Activated naive CD8-positive, alpha-beta T cell treated with anti-CD3 and anti-CD28 coated beads, Interleukin-2, amount 10 ng/mL, durations not matched to agents 7 days and 5 days (primary cell): Measurements from ENCODE around the gene RAB28. TPM values are rescaled to one million over a fixed set of nuclear protein-coding genes. Genes with fewer than 3 reads are reported as not detected.

Experiments used
- ATAC-seq: fragments of 150-1000 bp; cut with Tn5 transposase; one replicate; pipeline ENCODE4 v1.10.0; 2021; ENCODE audit warnings: low read depth, moderate library complexity
- POLR2A ChIA-PET: fragments of 350-600 bp; sonication (Branson Sonifier 250); formaldehyde crosslinking; loops from one replicate; lab custom pipeline; 2021; ENCODE audit warnings: antibody characterized with exemption; lab: Charles Lee
- DNase-seq: peaks from one replicate; pipeline ENCODE4 v3.0.0; 2021
- H3K27ac Mint-ChIP-seq: one replicate; pipeline ENCODE4 v1.8.0; 2022; ENCODE audit warnings: mild to moderate bottlenecking, mixed read lengths
- H3K27me3 Mint-ChIP-seq: one replicate; pipeline ENCODE4 v1.8.0; 2022; ENCODE audit warnings: mild to moderate bottlenecking, moderate library complexity, mixed read lengths
- H3K36me3 Mint-ChIP-seq: one replicate; pipeline ENCODE4 v1.8.0; 2021; ENCODE audit warnings: mild to moderate bottlenecking, mixed read lengths
- H3K4me1 Mint-ChIP-seq: one replicate; pipeline ENCODE4 v1.8.0; 2021; ENCODE audit warnings: mixed read lengths
- H3K4me3 Mint-ChIP-seq: one replicate; pipeline ENCODE4 v1.8.0; 2022; ENCODE audit warnings: mild to moderate bottlenecking, moderate library complexity, mixed read lengths
- H3K9me3 Mint-ChIP-seq: one replicate; pipeline ENCODE4 v1.8.0; 2021; ENCODE audit warnings: mixed read lengths
- total RNA-seq, 2 experiments: library from RNA; stranded (reverse); gene quantifications; one replicate each; pipeline ENCODE4 v1.2.3, GENCODE V29; 2021

RAB28 gene
- total RNA-seq, 2 experiments from 2014 or later, result 16.4 to 18.5 TPM

DNA sequence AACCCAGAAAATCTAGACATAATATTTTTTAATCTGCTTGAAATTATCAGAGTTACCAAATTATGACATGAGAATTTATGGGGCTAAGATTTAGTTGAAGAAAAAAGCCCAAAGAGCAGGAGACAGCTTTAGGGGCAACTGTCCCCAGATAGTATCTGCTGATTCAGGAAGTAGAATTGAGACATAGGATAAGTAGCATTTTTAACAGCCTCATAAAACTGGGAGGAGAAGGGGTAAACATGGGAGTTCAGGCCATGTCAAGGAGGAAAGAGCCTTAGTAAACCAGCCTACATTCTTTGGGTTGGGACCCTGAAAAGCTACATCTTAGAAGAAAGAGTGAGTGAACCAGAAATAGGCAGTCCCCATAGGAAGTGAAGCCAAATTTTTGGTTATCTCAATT lies 9.7 kb upstream of the RAB28 start:
- Mint-ChIP-seq H3K4me3 (no peak overlapping the region), H3K9me3 (no peaks in the 10 kb centered on the region), H3K36me3 (no peaks in the 10 kb centered on the region), H3K4me1 (no peaks in the 10 kb centered on the region), H3K27ac (no peak overlapping the region), H3K27me3 (peaks cover 32% of the 10 kb centered on the region)
- no peak for ATAC-seq
- POLR2A ChIA-PET, result no interaction called here
- no peak for DNase-seq

DNA sequence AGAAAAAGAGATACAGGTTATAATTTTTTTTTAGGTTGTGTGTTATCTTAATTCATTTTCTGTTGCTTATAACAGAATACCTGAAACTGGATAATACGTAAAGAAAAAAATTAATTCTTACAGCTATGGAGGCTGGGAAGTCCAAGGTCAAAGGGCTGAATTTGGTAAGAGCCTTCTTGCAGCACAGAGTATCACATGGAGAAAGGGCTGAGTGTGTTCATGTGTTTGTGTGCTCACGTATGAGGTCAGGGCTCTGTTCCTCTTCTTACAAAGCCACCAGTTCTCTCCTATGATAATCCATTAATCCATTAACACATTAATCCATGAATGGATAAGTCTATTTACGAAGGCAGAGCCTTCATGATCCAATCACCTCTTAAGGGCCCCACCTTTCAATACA lies 8.6 kb upstream of the RAB28 start:
- peaks cover 26% of the 10 kb centered on the region for H3K27me3 Mint-ChIP-seq

GRCh38 chr4:13484749-13485221 lies 645 bp upstream of the RAB28 start:
- peak; percentile 37 for ATAC-seq
- Mint-ChIP-seq H3K27me3 (peaks cover 11% of the 10 kb centered on the region), H3K4me3 (peak overlapping the region; percentile 96), H3K36me3 (peaks cover 2% of the 10 kb centered on the region), H3K27ac (peak overlapping the region; percentile 98), H3K9me3 (no peaks in the 10 kb centered on the region), H3K4me1 (peaks cover 22% of the 10 kb centered on the region)
- DNase-seq, result no peak
- POLR2A ChIA-PET, result no interaction called here

More for the DNA sequence above, 8.6 kb upstream of the RAB28 start:
- POLR2A ChIA-PET, result no interaction called here
- Mint-ChIP-seq H3K27ac (no peak overlapping the region), H3K4me1 (no peaks in the 10 kb centered on the region), H3K36me3 (no peaks in the 10 kb centered on the region), H3K9me3 (no peaks in the 10 kb centered on the region), H3K4me3 (no peak overlapping the region)
- no peak for ATAC-seq
- no peak for DNase-seq

DNA sequence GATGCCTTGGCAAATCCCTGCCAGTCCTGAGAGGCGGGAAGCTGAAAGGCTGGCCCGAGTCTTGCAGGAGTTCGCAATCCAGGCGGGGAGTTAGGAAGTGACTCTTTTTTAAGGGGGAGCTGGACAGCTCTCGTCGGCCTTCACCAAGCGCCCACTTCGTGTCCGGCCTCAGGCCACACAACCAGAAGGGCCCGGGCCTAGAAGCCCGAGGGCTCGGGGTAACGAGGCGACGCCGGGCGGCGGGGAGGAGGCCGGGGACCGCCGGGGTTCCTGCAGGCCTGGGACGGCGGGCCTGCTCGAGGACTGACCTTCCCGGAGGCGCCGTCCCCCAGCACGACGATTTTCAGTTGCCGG lies 395 bp downstream of the RAB28 start:
- POLR2A ChIA-PET, result interaction anchor here (0.7 kb wide), 1 partner anchor 60 kb away, joined by 3 read pairs; no protein-coding TSS in a partner anchor
- Mint-ChIP-seq H3K27me3 (peaks cover 8% of the 10 kb centered on the region), H3K9me3 (no peaks in the 10 kb centered on the region), H3K27ac (peak overlapping the region; percentile 98), H3K36me3 (peaks cover 2% of the 10 kb centered on the region), H3K4me3 (peak overlapping the region; percentile 96), H3K4me1 (peaks cover 22% of the 10 kb centered on the region)
- ATAC-seq (peak; percentile 25), DNase-seq (no peak)

DNA sequence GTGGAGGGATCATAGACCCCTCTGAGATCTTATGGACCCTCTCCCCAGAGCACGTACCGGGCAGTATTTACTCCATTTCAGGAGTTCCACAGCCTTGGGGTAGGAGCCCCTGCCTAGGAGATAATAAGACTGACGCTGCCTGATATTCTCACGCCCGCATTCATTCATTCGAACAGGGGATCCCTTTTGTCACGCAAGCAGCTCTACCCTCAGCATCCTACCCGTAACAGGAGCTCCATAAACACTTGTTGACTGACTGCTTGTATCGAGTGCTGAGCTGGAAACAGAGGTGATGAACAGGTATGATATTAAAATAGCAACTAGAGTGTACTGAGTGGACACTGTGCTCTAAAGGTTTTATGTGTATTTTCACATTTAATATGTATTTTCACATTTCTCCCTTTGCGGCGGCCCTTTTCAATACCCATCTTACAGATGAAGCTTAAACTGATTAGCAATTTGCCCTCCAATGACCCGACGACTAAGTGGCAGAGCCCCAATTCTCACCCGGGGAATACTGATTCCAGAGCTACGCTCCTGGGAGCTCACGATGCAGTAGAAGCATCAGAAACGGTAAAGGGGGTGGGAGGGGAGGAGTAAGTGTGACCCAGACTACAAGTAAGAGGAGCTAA lies 888 bp downstream of the RAB28 start:
- Mint-ChIP-seq H3K4me3 (peak overlapping the region; percentile 96), H3K27me3 (peaks cover 8% of the 10 kb centered on the region), H3K4me1 (peaks cover 22% of the 10 kb centered on the region), H3K27ac (peak overlapping the region; percentile 83), H3K36me3 (peaks cover 2% of the 10 kb centered on the region), H3K9me3 (no peaks in the 10 kb centered on the region)
- DNase-seq (no peak), ATAC-seq (peak; percentile 1)
- POLR2A ChIA-PET, result interaction anchor here (0.7 kb wide), 1 partner anchor 60 kb away, joined by 3 read pairs; no protein-coding TSS in a partner anchor

GRCh38 chr4:13481569-13481968 lies 2.6 kb downstream of the RAB28 start:
- Mint-ChIP-seq H3K27ac (no peak overlapping the region), H3K9me3 (no peaks in the 10 kb centered on the region), H3K4me1 (peaks cover 24% of the 10 kb centered on the region), H3K4me3 (peak overlapping the region; percentile 2), H3K27me3 (no peaks in the 10 kb centered on the region), H3K36me3 (peaks cover 4% of the 10 kb centered on the region)
- no peak for ATAC-seq
- POLR2A ChIA-PET, result no interaction called here
- no peak for DNase-seq

- no peaks in the 10 kb centered on the region for H3K9me3 Mint-ChIP-seq
- no peak overlapping the region for H3K27ac Mint-ChIP-seq
- ATAC-seq (no peak), DNase-seq (no peak)
- H3K4me1 Mint-ChIP-seq, result peaks cover 18% of the 10 kb centered on the region
- no peaks in the 10 kb centered on the region for H3K27me3 Mint-ChIP-seq
- H3K36me3 Mint-ChIP-seq, result peaks cover 4% of the 10 kb centered on the region
- POLR2A ChIA-PET, result no interaction called here
- H3K4me3 Mint-ChIP-seq, result no peak overlapping the region
Measured at GRCh38 chr4:13478707-13479106, 5.4 kb downstream of the RAB28 start.

DNA sequence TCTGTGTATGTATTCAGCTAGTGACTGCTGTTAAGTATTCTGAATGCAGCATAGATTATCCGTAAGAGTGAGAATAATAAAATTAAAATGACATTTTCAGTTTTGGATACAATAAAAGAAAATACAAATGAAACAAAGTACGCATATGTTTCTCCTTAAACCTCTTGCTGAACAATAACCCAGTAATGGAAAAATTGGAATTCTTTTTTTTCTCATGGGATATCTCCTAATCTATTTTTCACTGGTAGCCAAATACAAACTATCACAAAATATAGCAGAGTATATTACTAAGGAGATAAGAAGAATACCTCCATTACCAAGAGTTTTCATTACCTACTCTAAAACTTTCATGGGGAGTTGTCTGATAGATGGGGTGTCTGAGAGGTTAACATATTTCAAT lies 6.0 kb downstream of the RAB28 start:
- peaks cover 14% of the 10 kb centered on the region for H3K4me1 Mint-ChIP-seq
- ATAC-seq (no peak), DNase-seq (no peak)
- no peaks in the 10 kb centered on the region for H3K27me3 Mint-ChIP-seq
- H3K4me3 Mint-ChIP-seq, result no peak overlapping the region
- POLR2A ChIA-PET, result no interaction called here
- H3K27ac Mint-ChIP-seq, result no peak overlapping the region
- peaks cover 4% of the 10 kb centered on the region for H3K36me3 Mint-ChIP-seq
- H3K9me3 Mint-ChIP-seq, result no peaks in the 10 kb centered on the region

GRCh38 chr4:13476915-13477314 lies 7.2 kb downstream of the RAB28 start:
- Mint-ChIP-seq H3K4me1 (peaks cover 7% of the 10 kb centered on the region), H3K27me3 (no peaks in the 10 kb centered on the region), H3K9me3 (no peaks in the 10 kb centered on the region), H3K4me3 (no peak overlapping the region), H3K27ac (no peak overlapping the region), H3K36me3 (peaks cover 5% of the 10 kb centered on the region)
- DNase-seq (no peak), ATAC-seq (no peak)
- POLR2A ChIA-PET, result no interaction called here

DNA sequence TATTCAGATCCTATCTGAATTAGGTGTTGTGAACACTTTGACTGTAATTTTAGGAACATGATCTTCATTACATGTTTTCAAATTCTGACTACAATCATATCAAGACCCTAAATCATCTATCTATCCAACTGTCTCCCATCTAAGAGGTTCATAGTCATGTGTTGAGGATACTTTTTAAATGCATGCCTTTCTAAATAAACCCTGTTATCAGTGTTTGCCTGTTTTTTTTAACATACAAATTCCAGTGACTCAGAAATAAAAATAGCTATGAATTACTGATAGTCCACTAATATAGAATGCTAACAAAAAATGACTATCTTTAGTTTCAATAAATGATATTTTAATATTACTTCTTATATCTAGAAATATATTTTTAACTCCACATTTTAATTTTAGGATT lies 8.0 kb downstream of the RAB28 start:
- Mint-ChIP-seq H3K9me3 (no peaks in the 10 kb centered on the region), H3K36me3 (peaks cover 3% of the 10 kb centered on the region), H3K27ac (no peak overlapping the region), H3K4me3 (no peak overlapping the region), H3K27me3 (no peaks in the 10 kb centered on the region), H3K4me1 (peaks cover 3% of the 10 kb centered on the region)
- POLR2A ChIA-PET, result no interaction called here
- no peak for ATAC-seq
- DNase-seq, result no peak

- H3K4me3 Mint-ChIP-seq, result no peak overlapping the region
- DNase-seq (no peak), ATAC-seq (no peak)
- peaks cover 11% of the 10 kb centered on the region for H3K36me3 Mint-ChIP-seq
- H3K4me1 Mint-ChIP-seq, result no peaks in the 10 kb centered on the region
- POLR2A ChIA-PET, result no interaction called here
- H3K27me3 Mint-ChIP-seq, result no peaks in the 10 kb centered on the region
- no peaks in the 10 kb centered on the region for H3K9me3 Mint-ChIP-seq
- H3K27ac Mint-ChIP-seq, result no peak overlapping the region
Measured at GRCh38 chr4:13471400-13471799, 12.7 kb downstream of the RAB28 start.

GRCh38 chr4:13470379-13470778 lies 13.8 kb downstream of the RAB28 start:
- Mint-ChIP-seq H3K4me1 (no peaks in the 10 kb centered on the region), H3K4me3 (no peak overlapping the region), H3K9me3 (peaks cover 2% of the 10 kb centered on the region), H3K36me3 (peaks cover 17% of the 10 kb centered on the region), H3K27ac (no peak overlapping the region), H3K27me3 (no peaks in the 10 kb centered on the region)
- POLR2A ChIA-PET, result no interaction called here
- DNase-seq (no peak), ATAC-seq (no peak)

DNA sequence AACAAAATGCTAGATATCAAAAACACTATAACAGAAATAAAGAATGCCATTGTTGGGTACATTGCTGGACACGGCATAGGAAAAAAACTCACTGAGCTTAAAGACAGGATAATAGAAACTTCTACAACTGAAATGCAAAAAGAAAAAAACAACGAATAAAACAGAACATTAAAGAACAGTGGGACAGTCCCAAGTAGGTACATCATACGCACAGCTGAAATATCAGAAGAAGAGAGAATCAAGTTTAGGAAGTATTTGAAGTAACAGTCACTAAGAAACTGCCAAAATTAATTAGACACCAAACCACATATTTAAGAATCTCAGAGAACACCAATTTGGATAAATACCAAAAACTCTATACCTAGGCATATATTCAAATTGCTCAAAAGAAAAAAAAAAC lies 19.2 kb downstream of the RAB28 start:
- Mint-ChIP-seq H3K4me1 (no peaks in the 10 kb centered on the region), H3K4me3 (no peak overlapping the region), H3K36me3 (peaks cover 30% of the 10 kb centered on the region), H3K27me3 (no peaks in the 10 kb centered on the region), H3K27ac (no peak overlapping the region), H3K9me3 (peaks cover 2% of the 10 kb centered on the region)
- no peak for DNase-seq
- no peak for ATAC-seq
- POLR2A ChIA-PET, result no interaction called here

- no peaks in the 10 kb centered on the region for H3K4me1 Mint-ChIP-seq
- DNase-seq, result no peak
- H3K36me3 Mint-ChIP-seq, result peaks cover 32% of the 10 kb centered on the region
- ATAC-seq, result no peak
- no peak overlapping the region for H3K27ac Mint-ChIP-seq
- H3K9me3 Mint-ChIP-seq, result peaks cover 2% of the 10 kb centered on the region
- POLR2A ChIA-PET, result no interaction called here
- H3K4me3 Mint-ChIP-seq, result no peak overlapping the region
- no peaks in the 10 kb centered on the region for H3K27me3 Mint-ChIP-seq
Measured at GRCh38 chr4:13464543-13464942, 19.6 kb downstream of the RAB28 start.
